Suprapubic skin (tissue), 4 donors: Measurements from ENCODE around the gene MRPL24. TPM values are rescaled to one million over a fixed set of nuclear protein-coding genes. Genes with fewer than 3 reads are reported as not detected.
A peak's percentile ranks its signal among the peaks of the same experiment; 100 is the strongest.
"Not testable (repeated sequence)": the region's sequence is repeated elsewhere in the genome, so short reads cannot be mapped to it uniquely, and the experiment has no call there.

ENCODE experiments used
- DNase-seq, 2 donors: peaks; one replicate each; pipeline ENCODE4 v3.0.0-alpha.2; 2019; ENCODE audit warnings: low spot score in 2 of 2
- H3K27ac ChIP-seq: fragments of 200-600 bp; sonication (generic); one replicate; pipeline ENCODE4 v1.5.1; 2019
- H3K27me3 ChIP-seq: fragments of 200-600 bp; sonication (generic); one replicate; pipeline ENCODE4 v1.5.1; 2019
- H3K36me3 ChIP-seq: fragments of 200-600 bp; sonication (generic); one replicate; pipeline ENCODE4 v1.5.1; 2019
- H3K4me1 ChIP-seq: fragments of 200-600 bp; sonication (generic); one replicate; pipeline ENCODE4 v1.5.1; 2019
- H3K4me3 ChIP-seq: fragments of 200-600 bp; sonication (generic); one replicate; pipeline ENCODE4 v1.5.1; 2019; ENCODE audit warnings: mild to moderate bottlenecking
- H3K9me3 ChIP-seq: fragments of 200-600 bp; sonication (generic); one replicate; pipeline ENCODE4 v1.5.1; 2019
- EP300 ChIP-seq: sonication (generic); formaldehyde crosslinking; IDR thresholded peaks from one replicate; pipeline ENCODE4 v1.6.1; 2017; ENCODE audit warnings: antibody characterized with exemption
- POLR2A ChIP-seq, 2 donors: fragments of 450-650 bp; IDR thresholded peaks; one replicate each; pipeline ENCODE4 v1.6.1; 2017; ENCODE audit warnings: antibody characterized with exemption in 2 of 2, mild to moderate bottlenecking in 2 of 2, moderate library complexity in 2 of 2
- POLR2AphosphoS5 ChIP-seq, 3 donors: sonication (generic); formaldehyde crosslinking; IDR thresholded peaks; one replicate each; pipeline ENCODE4 v1.6.1; 2017; ENCODE audit warnings: antibody characterized with exemption in 3 of 3
- WGBS: methylation state at CpG from one replicate; pipeline ENCODE4 v1.1.5; 2018; 5-methylcytosine and 5-hydroxymethylcytosine counted together
- total RNA-seq, 4 donors: library from RNA; depleted of rRNA; stranded (reverse); fragments of >200 nt; gene quantifications; one replicate each; pipeline ENCODE4 v1.1.0, GENCODE V29; 2016
- TF ChIP-seq, protein P1 (sequence below), 2 donors: fragments of 200-600 bp in 1 of 2; fragments of 450-650 bp in 1 of 2; sonication (generic) in 1 of 2; IDR thresholded peaks; one replicate each; pipeline ENCODE4 v1.5.1; 2016 to 2019; ENCODE audit warnings: antibody characterized with exemption in 2 of 2, mild to moderate bottlenecking in 1 of 2, moderate library complexity in 1 of 2

Gene MRPL24
- total RNA-seq, 4 donors from 2014 or later, result 33.6 to 66.6 (median 55.0) TPM

DNA sequence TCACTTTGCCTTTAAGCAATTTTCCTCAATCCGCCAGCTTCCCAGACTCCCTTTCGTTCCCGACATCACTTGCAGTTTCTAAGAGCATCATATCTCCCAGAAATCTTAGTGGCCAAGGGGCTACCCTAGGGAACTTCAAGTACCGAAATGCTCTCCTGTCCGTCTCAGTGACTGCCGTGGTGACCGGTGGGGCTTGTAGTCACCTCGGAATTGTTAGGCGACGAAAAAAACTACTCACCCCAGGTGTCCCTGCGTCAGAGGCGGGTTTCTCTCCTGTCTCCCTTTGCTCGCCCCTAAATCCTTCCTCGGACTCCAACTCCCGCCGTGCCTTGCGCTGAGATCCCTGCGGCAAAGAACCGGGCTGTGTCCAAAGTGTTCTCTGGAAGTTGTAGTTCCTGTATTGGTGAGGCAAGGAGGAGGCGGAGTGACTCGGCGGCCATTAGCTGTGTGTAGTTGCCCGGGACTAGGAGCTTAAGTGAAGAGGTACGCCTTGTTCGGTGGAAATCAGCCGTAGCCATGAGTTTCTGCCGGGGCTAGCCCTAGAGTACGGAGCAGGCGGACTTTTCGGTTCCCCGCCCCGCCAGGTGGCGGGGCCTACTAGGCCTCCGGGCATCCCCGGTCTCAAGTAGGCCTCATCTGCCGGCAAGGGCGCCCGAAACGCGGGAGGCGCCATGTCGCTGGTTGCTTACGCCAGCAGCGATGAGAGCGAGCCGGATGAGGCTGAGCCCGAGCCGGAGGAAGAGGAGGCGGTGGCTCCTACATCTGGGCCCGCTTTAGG lies 26.4 kb upstream of the MRPL24 start, which contains the start of gene PRCC:
Gene PRCC (plus strand): TSS at position 435 of the 778 bp plus-strand sequence. CDS start 237 bp downstream, at position 672.
- Histone ChIP-seq H3K9me3 (no peaks in the 10 kb centered on the region), H3K4me3 (peak within 1 kb of the TSS; percentile 98), H3K4me1 (peaks cover 48% of the 10 kb centered on the region), H3K27me3 (no peaks in the 10 kb centered on the region), H3K36me3 (peaks cover 11% of the 10 kb centered on the region), H3K27ac (peak within 1 kb of the TSS; percentile 97)
- TF ChIP-seq, protein P1, sequence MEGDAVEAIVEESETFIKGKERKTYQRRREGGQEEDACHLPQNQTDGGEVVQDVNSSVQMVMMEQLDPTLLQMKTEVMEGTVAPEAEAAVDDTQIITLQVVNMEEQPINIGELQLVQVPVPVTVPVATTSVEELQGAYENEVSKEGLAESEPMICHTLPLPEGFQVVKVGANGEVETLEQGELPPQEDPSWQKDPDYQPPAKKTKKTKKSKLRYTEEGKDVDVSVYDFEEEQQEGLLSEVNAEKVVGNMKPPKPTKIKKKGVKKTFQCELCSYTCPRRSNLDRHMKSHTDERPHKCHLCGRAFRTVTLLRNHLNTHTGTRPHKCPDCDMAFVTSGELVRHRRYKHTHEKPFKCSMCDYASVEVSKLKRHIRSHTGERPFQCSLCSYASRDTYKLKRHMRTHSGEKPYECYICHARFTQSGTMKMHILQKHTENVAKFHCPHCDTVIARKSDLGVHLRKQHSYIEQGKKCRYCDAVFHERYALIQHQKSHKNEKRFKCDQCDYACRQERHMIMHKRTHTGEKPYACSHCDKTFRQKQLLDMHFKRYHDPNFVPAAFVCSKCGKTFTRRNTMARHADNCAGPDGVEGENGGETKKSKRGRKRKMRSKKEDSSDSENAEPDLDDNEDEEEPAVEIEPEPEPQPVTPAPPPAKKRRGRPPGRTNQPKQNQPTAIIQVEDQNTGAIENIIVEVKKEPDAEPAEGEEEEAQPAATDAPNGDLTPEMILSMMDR (IDR thresholded peaks at IDR 0.05), result no peak
- TF ChIP-seq POLR2AphosphoS5 (IDR thresholded peaks at IDR 0.05) (peak; percentile 1 to 75 (median 72)), POLR2A (IDR thresholded peaks at IDR 0.05) (peak in 1 of 2 donors; percentile 72), EP300 (no peak)
- DNase-seq, result peak; percentile 99
- WGBS, result under 1% methylated on average over 20 of the region's 50 CpGs

DNA sequence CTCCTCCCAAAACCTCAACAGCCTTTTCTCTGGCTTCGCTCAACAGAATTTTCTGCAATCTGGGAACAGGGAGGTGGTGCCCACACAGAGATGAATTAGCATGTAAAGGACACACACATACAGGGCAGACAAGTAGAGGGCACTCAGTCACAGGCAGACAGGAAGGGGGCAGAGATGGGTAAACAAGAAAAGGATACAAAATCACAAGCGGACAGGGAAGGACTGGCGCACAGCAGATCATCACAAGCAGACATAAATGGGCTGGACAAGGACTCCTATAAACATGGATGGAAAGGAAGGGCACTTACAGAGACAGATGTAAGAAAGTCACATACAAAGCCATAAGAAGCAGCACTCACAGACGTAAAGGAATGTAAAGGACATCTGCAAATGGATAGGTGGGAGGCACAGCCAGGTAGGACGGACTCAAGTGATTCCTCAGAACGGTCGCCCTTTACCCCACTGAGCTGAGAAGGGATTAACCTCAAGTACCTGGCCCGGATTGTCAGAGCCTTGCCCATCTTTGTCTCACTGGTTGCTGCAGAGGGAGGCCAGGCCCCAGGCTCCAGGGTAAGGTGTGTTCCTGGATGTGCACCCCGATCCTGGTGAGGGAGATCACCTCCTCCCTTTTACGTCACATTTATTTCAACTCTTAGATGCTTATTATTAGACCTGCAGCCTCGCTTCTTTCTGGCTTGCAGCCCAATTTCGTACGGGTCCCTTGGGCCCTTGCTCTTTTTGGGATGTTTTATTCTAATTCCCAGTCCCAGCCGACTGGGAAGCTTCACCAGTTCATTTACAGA lies 25.6 kb upstream of the MRPL24 start:
- peak in 1 of 2 donors; percentile 29 for DNase-seq

DNA sequence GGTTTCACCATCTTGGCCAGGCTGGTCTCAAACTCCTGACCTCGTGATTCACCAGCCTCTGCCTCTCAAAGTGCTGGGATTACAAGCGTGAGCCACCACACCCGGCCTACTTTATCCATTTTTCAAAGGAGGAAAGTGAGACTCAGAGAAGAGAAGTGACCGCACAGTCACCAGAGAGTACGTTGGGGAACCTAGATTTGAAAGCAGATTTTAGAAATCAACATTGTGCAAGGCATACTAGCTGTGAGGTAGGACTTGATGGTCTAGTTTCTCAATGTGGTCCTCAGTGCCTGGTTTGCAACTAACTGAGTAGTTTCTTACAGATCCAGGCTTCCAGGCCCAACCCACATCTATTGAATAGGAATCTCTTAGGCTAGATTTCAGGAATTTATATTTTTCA lies 24.8 kb upstream of the MRPL24 start:
- Histone ChIP-seq H3K36me3 (peaks cover 6% of the 10 kb centered on the region), H3K4me3 (no peak overlapping the region), H3K9me3 (no peaks in the 10 kb centered on the region), H3K4me1 (peaks cover 38% of the 10 kb centered on the region), H3K27me3 (no peaks in the 10 kb centered on the region), H3K27ac (peak overlapping the region; percentile 97)
- WGBS, result 83% methylated on average over 5 of the region's 5 CpGs
- peak in 1 of 2 donors; percentile 6 for DNase-seq
- no peak for TF ChIP-seq EP300
- TF ChIP-seq, protein P1 (IDR thresholded peaks at IDR 0.05), result no peak
- TF ChIP-seq POLR2AphosphoS5 (IDR thresholded peaks at IDR 0.05), result no peak

More for the DNA sequence above, 25.6 kb upstream of the MRPL24 start:
- H3K27me3 ChIP-seq, result no peaks in the 10 kb centered on the region
- no peak for TF ChIP-seq POLR2AphosphoS5 (IDR thresholded peaks at IDR 0.05)
- TF ChIP-seq, protein P1 (IDR thresholded peaks at IDR 0.05), result no peak
- no peak for TF ChIP-seq POLR2A (IDR thresholded peaks at IDR 0.05)
- no peak for TF ChIP-seq EP300
- 8% methylated on average over 14 of the region's 14 CpGs for WGBS
- H3K4me1 ChIP-seq, result peaks cover 45% of the 10 kb centered on the region
- H3K27ac ChIP-seq, result peak overlapping the region; percentile 97
- H3K36me3 ChIP-seq, result peaks cover 11% of the 10 kb centered on the region
- no peaks in the 10 kb centered on the region for H3K9me3 ChIP-seq
- H3K4me3 ChIP-seq, result peak overlapping the region; percentile 98

DNA sequence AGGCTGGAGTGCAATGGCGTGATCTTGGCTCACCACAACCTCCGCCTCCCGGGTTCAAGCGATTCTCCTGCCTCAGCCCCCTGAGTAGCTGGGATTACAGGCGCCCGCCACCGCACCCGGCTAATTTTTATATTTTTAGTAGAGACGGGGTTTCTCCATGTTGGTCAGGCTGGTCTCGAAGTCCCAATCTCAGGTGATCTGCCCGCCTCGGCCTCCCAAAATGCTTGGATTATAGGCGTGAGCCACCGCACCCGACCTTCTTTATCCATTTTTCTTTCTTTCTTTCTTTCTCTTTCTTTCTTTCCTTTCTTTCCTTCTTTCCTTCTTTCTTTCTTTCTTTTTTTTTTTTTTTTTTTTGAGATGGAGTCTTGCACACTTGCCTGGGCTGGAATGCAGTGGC lies 24.2 kb upstream of the MRPL24 start:
- WGBS, result 97% methylated on average over 15 of the region's 15 CpGs

DNA sequence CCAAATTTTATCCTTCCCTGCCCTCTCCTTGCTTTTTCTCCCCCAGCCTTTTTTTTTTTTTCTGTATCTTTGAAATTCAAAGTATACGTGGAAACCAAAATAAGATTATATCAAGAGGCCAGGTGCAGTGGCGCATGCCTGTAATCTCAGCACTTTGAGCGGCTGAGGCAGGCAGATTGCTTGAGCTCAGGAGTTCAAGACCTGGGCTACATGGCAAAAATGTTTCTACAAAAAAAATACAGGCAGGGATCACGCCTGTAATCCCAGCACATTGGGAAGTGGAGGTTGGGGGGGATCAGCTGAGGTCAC lies 19.9 kb upstream of the MRPL24 start:
- Histone ChIP-seq H3K27ac (no peak overlapping the region), H3K9me3 (no peaks in the 10 kb centered on the region), H3K4me1 (peaks cover 3% of the 10 kb centered on the region), H3K4me3 (no peak overlapping the region), H3K36me3 (no peaks in the 10 kb centered on the region), H3K27me3 (no peaks in the 10 kb centered on the region)
- no peak for DNase-seq
- 66% methylated on average over 4 of the region's 4 CpGs for WGBS
- TF ChIP-seq, protein P1 (IDR thresholded peaks at IDR 0.05), result no peak

More for the DNA sequence above, 24.2 kb upstream of the MRPL24 start:
- peak in 1 of 2 donors; percentile 24 for DNase-seq
- not testable (repeated sequence) for H3K9me3 ChIP-seq, H3K36me3 ChIP-seq, H3K27me3 ChIP-seq, H3K27ac ChIP-seq, H3K4me3 ChIP-seq
- peaks cover 33% of the 10 kb centered on the region for H3K4me1 ChIP-seq
